ENCODE results near the gene THSD7B. TPM values are rescaled to one million over a fixed set of nuclear protein-coding genes. Genes with fewer than 3 reads are reported as not detected.
A peak's percentile ranks its signal among the peaks of the same experiment; 100 is the strongest.
"Not testable (repeated sequence)": the region's sequence is repeated elsewhere in the genome, so short reads cannot be mapped to it uniquely, and the experiment has no call there.

Gene THSD7B
- total RNA-seq, 1 donor from 2014 or later, result 12.0 TPM

GRCh38 chr2:137050949-137051348 is 285.6 kb downstream of the THSD7B start:
- H3K36me3 Mint-ChIP-seq (ENCODE audit: insufficient read depth), result no peaks in the 10 kb centered on the region
- no peak overlapping the region for H3K4me3 Mint-ChIP-seq (ENCODE audit: low read depth)
- H3K9me3 Mint-ChIP-seq (ENCODE audit: low read depth), result no peaks in the 10 kb centered on the region
- H3K27ac Mint-ChIP-seq, result no peak overlapping the region
- peaks cover 31% of the 10 kb centered on the region for H3K4me1 Mint-ChIP-seq (ENCODE audit: low read depth)
- DNase-seq (ENCODE audit: low spot score, unreplicated experiment), result no peak
- TF ChIP-seq, protein P1, sequence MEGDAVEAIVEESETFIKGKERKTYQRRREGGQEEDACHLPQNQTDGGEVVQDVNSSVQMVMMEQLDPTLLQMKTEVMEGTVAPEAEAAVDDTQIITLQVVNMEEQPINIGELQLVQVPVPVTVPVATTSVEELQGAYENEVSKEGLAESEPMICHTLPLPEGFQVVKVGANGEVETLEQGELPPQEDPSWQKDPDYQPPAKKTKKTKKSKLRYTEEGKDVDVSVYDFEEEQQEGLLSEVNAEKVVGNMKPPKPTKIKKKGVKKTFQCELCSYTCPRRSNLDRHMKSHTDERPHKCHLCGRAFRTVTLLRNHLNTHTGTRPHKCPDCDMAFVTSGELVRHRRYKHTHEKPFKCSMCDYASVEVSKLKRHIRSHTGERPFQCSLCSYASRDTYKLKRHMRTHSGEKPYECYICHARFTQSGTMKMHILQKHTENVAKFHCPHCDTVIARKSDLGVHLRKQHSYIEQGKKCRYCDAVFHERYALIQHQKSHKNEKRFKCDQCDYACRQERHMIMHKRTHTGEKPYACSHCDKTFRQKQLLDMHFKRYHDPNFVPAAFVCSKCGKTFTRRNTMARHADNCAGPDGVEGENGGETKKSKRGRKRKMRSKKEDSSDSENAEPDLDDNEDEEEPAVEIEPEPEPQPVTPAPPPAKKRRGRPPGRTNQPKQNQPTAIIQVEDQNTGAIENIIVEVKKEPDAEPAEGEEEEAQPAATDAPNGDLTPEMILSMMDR (IDR thresholded peaks at IDR 0.05; ENCODE audit: unreplicated experiment), result peak; percentile 60
- no peaks in the 10 kb centered on the region for H3K27me3 Mint-ChIP-seq

- H3K27ac Mint-ChIP-seq, result no peak overlapping the region
- peaks cover 31% of the 10 kb centered on the region for H3K4me1 Mint-ChIP-seq (ENCODE audit: low read depth)
- TF ChIP-seq, protein P1 (IDR thresholded peaks at IDR 0.05; ENCODE audit: unreplicated experiment), result no peak
- H3K9me3 Mint-ChIP-seq (ENCODE audit: low read depth), result no peaks in the 10 kb centered on the region
- no peak for DNase-seq (ENCODE audit: low spot score, unreplicated experiment)
- no peaks in the 10 kb centered on the region for H3K36me3 Mint-ChIP-seq (ENCODE audit: insufficient read depth)
- H3K4me3 Mint-ChIP-seq (ENCODE audit: low read depth), result no peak overlapping the region
- no peaks in the 10 kb centered on the region for H3K27me3 Mint-ChIP-seq
Observed at GRCh38 chr2:137051778-137052398, 286.5 kb downstream of the THSD7B start.

- Mint-ChIP-seq H3K4me3 (ENCODE audit: low read depth) (no peak overlapping the region), H3K27me3 (no peaks in the 10 kb centered on the region), H3K9me3 (ENCODE audit: low read depth) (no peaks in the 10 kb centered on the region), H3K36me3 (ENCODE audit: insufficient read depth) (no peaks in the 10 kb centered on the region), H3K27ac (no peak overlapping the region), H3K4me1 (ENCODE audit: low read depth) (peaks cover 1% of the 10 kb centered on the region)
- no peak for DNase-seq (ENCODE audit: low spot score, unreplicated experiment)
- TF ChIP-seq, protein P1 (IDR thresholded peaks at IDR 0.05; ENCODE audit: unreplicated experiment), result no peak
Observed at GRCh38 chr2:137056704-137057103, 291.4 kb downstream of the THSD7B start.

GRCh38 chr2:137076111-137076765 is 310.9 kb downstream of the THSD7B start:
- H3K27me3 Mint-ChIP-seq; H3K4me3 Mint-ChIP-seq (ENCODE audit: low read depth); H3K4me1 Mint-ChIP-seq (ENCODE audit: low read depth); H3K36me3 Mint-ChIP-seq (ENCODE audit: insufficient read depth); H3K27ac Mint-ChIP-seq; DNase-seq (ENCODE audit: low spot score, unreplicated experiment): not testable (repeated sequence)
- H3K9me3 Mint-ChIP-seq (ENCODE audit: low read depth), result peaks cover 15% of the 10 kb centered on the region

GRCh38 chr2:137091704-137092103 is 326.4 kb downstream of the THSD7B start:
- Mint-ChIP-seq H3K27me3 (no peaks in the 10 kb centered on the region), H3K9me3 (ENCODE audit: low read depth) (peaks cover 5% of the 10 kb centered on the region), H3K4me3 (ENCODE audit: low read depth) (no peak overlapping the region), H3K27ac (no peak overlapping the region), H3K36me3 (ENCODE audit: insufficient read depth) (no peaks in the 10 kb centered on the region), H3K4me1 (ENCODE audit: low read depth) (peaks cover 1% of the 10 kb centered on the region)
- no peak for DNase-seq (ENCODE audit: low spot score, unreplicated experiment)
- TF ChIP-seq, protein P1 (IDR thresholded peaks at IDR 0.05; ENCODE audit: unreplicated experiment), result no peak

GRCh38 chr2:137093116-137093515 is 327.8 kb downstream of the THSD7B start:
- no peak for DNase-seq (ENCODE audit: low spot score, unreplicated experiment)
- TF ChIP-seq, protein P1 (IDR thresholded peaks at IDR 0.05; ENCODE audit: unreplicated experiment), result no peak
- Mint-ChIP-seq H3K4me1 (ENCODE audit: low read depth) (peaks cover 1% of the 10 kb centered on the region), H3K9me3 (ENCODE audit: low read depth) (no peaks in the 10 kb centered on the region), H3K27ac (no peak overlapping the region), H3K27me3 (no peaks in the 10 kb centered on the region), H3K36me3 (ENCODE audit: insufficient read depth) (no peaks in the 10 kb centered on the region), H3K4me3 (ENCODE audit: low read depth) (no peak overlapping the region)

All from progenitor cell of endocrine pancreas (in vitro differentiated cells).